Endothelial cell (in vitro differentiated cells): Measurements from ENCODE around the gene CDKAL1. TPM values are rescaled to one million over a fixed set of nuclear protein-coding genes. Genes with fewer than 3 reads are reported as not detected.

Experiments
- DNase-seq: peaks from one replicate; pipeline ENCODE4 v3.0.0; 2021; ENCODE audit warnings: low spot score
- H3K27ac Mint-ChIP-seq: one replicate; pipeline ENCODE4 v1.8.0; 2021; ENCODE audit warnings: mixed read lengths, inconsistent platforms; ENCODE audit not compliant: unreplicated experiment
- H3K27me3 Mint-ChIP-seq: one replicate; pipeline ENCODE4 v1.8.0; 2021; ENCODE audit warnings: mild to moderate bottlenecking, moderate library complexity, mixed read lengths, inconsistent platforms; ENCODE audit not compliant: unreplicated experiment
- H3K36me3 Mint-ChIP-seq: one replicate; pipeline ENCODE4 v1.8.0; 2021; ENCODE audit warnings: mild to moderate bottlenecking, low read depth, mixed read lengths, inconsistent platforms; ENCODE audit not compliant: unreplicated experiment
- H3K4me1 Mint-ChIP-seq: one replicate; pipeline ENCODE4 v1.8.0; 2021; ENCODE audit warnings: mild to moderate bottlenecking, mixed read lengths, inconsistent platforms; ENCODE audit not compliant: unreplicated experiment
- H3K4me3 Mint-ChIP-seq: one replicate; pipeline ENCODE4 v1.8.0; 2021; ENCODE audit warnings: mild to moderate bottlenecking, mixed read lengths, inconsistent platforms; ENCODE audit not compliant: unreplicated experiment
- H3K9me3 Mint-ChIP-seq: one replicate; pipeline ENCODE4 v1.8.0; 2021; ENCODE audit warnings: mixed read lengths, inconsistent platforms; ENCODE audit not compliant: unreplicated experiment
- total RNA-seq: library from RNA; stranded (reverse); fragmentation: NEBNext Ultra II Directional; extraction: Animal tissue kit (Norgen Biotek cat#: 25700); gene quantifications from one replicate; pipeline ENCODE4 v1.2.1, GENCODE V29; 2021; ENCODE audit not compliant: unreplicated experiment
- TF ChIP-seq, protein P1 (sequence below): fragments of 200-600 bp; sonication (generic); IDR thresholded peaks from one replicate; pipeline ENCODE4 v1.5.0; 2021; ENCODE audit warnings: antibody characterized with exemption; ENCODE audit not compliant: unreplicated experiment

CDKAL1 gene
- total RNA-seq, 1 donor from 2014 or later: 43.9 TPM

DNA sequence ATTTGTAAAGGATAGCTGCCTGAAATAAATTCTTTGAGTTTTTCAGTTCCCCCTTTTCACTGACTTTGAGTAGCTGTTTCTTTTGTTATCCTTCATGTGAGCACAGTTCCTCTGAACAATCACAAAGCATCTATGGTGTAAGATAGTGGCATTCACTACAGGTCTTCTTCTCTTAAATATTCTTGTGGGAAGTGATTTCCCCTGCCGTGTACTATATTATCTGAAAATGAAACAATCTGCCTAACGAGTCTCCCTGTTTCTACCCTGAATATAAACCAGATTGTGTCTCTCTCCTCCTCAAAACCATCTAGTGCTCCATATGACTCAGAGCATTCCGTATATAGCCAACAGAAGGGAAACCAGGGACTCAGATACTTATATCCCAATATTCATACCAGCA, 679.2 kb downstream of the CDKAL1 start:
- Mint-ChIP-seq H3K4me3 (no peak overlapping the region), H3K36me3 (peaks cover 13% of the 10 kb centered on the region), H3K27me3 (peaks cover 5% of the 10 kb centered on the region), H3K27ac (no peak overlapping the region), H3K9me3 (no peaks in the 10 kb centered on the region), H3K4me1 (no peaks in the 10 kb centered on the region)
- TF ChIP-seq, protein P1, sequence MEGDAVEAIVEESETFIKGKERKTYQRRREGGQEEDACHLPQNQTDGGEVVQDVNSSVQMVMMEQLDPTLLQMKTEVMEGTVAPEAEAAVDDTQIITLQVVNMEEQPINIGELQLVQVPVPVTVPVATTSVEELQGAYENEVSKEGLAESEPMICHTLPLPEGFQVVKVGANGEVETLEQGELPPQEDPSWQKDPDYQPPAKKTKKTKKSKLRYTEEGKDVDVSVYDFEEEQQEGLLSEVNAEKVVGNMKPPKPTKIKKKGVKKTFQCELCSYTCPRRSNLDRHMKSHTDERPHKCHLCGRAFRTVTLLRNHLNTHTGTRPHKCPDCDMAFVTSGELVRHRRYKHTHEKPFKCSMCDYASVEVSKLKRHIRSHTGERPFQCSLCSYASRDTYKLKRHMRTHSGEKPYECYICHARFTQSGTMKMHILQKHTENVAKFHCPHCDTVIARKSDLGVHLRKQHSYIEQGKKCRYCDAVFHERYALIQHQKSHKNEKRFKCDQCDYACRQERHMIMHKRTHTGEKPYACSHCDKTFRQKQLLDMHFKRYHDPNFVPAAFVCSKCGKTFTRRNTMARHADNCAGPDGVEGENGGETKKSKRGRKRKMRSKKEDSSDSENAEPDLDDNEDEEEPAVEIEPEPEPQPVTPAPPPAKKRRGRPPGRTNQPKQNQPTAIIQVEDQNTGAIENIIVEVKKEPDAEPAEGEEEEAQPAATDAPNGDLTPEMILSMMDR: no peak
- DNase-seq: no peak

DNA sequence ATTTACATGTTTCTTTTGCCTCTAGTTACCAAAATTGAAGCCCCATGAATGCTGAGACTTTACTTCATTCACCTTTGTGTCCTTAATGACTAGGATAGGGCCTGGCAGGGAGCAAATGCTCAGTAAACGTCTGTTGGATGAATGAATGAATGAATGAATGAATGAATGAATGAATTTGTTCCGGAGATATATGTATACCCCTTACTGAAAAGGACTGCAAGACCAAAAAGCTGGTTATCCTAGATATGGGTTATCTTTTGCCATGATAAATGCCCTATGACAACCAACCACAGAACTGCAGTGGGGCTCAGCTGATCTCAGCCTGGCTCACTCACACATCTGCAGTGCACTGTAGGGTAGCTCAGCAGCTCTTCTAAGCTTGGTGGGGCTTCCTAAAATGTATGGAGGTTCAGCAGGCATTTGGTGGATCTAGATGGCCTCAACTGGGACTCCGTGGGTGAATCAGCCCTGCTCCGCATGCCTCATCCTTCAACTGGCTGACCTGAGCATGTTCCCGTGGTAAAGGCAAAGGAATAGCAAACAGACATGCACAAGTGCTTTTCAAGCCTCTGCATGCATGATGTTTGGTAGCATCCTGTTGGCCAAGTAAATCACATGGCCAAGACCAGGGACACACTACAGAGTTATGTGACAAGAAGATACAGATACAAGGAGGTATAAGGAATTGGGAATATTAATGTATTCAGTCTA, 680.6 kb downstream of the CDKAL1 start:
- Mint-ChIP-seq H3K4me3 (no peak overlapping the region), H3K36me3 (peaks cover 13% of the 10 kb centered on the region), H3K9me3 (no peaks in the 10 kb centered on the region), H3K4me1 (no peaks in the 10 kb centered on the region), H3K27ac (no peak overlapping the region), H3K27me3 (peaks cover 5% of the 10 kb centered on the region)
- TF ChIP-seq, protein P1: no peak
- DNase-seq: no peak

DNA sequence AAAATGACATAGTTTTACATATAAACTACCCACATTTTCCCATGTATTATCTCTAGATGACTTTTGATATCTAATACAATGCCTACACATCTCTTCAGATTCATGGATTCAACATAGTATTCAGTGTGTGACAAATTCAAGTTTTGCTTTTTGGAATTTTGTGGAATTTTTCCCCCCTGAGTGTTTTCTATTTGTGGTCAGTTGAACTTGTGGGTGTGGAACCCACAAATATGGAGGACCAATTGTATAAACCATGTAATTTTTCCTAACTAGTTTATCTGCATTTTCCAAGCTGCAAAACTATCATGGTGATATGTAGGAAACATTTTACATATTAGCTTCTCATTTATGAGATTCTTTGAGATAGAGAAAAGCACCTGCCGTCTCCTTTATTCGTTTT, 685.0 kb downstream of the CDKAL1 start:
- no peak for DNase-seq
- H3K9me3 Mint-ChIP-seq: no peaks in the 10 kb centered on the region
- no peak overlapping the region for H3K4me3 Mint-ChIP-seq
- peaks cover 6% of the 10 kb centered on the region for H3K36me3 Mint-ChIP-seq
- no peak overlapping the region for H3K27ac Mint-ChIP-seq
- TF ChIP-seq, protein P1: no peak
- no peaks in the 10 kb centered on the region for H3K4me1 Mint-ChIP-seq
- H3K27me3 Mint-ChIP-seq: no peaks in the 10 kb centered on the region

DNA sequence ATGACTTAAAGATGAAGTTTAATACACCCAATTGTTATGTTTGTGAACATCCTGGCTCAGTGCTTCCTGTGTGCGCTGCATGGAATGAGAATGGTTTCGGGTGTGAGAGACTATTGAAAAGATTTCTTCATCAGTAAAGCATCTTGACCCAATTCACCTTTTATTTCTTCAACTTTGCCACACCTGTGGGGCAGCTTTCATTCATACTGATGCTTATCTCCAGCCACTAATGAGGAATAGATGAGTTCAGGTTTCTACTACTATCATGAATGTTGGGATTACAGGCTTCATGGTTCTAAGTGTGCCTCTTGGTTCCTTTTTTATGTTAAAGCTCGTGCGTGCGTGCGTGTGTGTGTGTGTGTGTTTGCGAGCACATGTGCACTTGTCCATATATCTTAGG, 685.6 kb downstream of the CDKAL1 start:
- Mint-ChIP-seq H3K27ac (no peak overlapping the region), H3K9me3 (no peaks in the 10 kb centered on the region), H3K36me3 (peaks cover 6% of the 10 kb centered on the region), H3K4me3 (no peak overlapping the region), H3K4me1 (no peaks in the 10 kb centered on the region), H3K27me3 (no peaks in the 10 kb centered on the region)
- no peak for DNase-seq
- TF ChIP-seq, protein P1: no peak

DNA sequence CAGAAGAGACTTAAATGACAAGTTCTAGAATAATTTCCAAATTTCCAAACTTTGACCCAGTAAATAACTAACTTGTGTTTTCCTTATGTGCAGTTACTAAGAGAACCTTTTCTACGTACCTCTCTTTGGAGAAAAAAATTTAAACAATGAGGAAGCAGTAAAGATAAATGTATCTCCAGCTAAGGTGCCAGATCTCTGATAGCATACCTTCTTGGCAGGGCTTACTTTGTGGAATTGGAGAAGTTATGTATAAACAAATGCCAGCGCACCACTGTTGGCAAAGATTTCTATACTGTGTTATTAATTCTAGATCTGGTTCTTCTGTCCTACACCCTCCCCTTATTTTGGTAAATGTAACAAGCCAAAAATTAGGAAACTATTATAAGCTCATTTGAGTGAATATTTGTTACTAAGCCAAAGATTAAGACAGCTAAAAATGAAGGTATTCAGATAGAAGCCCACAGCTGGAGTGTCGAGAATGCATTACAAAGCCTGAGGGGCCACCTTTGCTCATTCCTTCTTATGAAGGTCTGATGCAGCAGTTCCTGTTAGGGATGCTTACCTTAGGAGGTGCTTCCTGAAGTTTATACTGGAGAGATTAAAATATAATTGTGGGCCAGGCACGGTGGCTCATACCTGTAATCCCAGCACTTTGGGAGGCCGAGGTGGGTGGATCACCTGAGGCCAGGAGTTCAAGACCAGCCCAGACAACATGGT, 686.2 kb downstream of the CDKAL1 start:
- no peaks in the 10 kb centered on the region for H3K9me3 Mint-ChIP-seq
- no peak overlapping the region for H3K27ac Mint-ChIP-seq
- TF ChIP-seq, protein P1: no peak
- H3K36me3 Mint-ChIP-seq: peaks cover 6% of the 10 kb centered on the region
- no peaks in the 10 kb centered on the region for H3K27me3 Mint-ChIP-seq
- no peak overlapping the region for H3K4me3 Mint-ChIP-seq
- DNase-seq: no peak
- H3K4me1 Mint-ChIP-seq: no peaks in the 10 kb centered on the region
